CD14-positive monocyte (primary cell): Measurements from ENCODE around the gene VEPH1. TPM values are rescaled to one million over a fixed set of nuclear protein-coding genes. Genes with fewer than 3 reads are reported as not detected.

Experiments used
- DNase-seq, 3 donors: peaks; one replicate each; pipeline ENCODE4 v3.0.0-alpha.2; 2011 to 2022
- H2AFZ ChIP-seq: 2 replicates; pipeline ENCODE4 v1.6.0; 2012; ENCODE audit warnings: mild to moderate bottlenecking, low read depth, low read length, inconsistent platforms; ENCODE audit not compliant: insufficient read depth, poor library complexity, severe bottlenecking
- H3K27ac ChIP-seq, 2 donors: 1 replicate in 1 of 2; 2 replicates in 1 of 2; pipeline ENCODE4 v1.5.1; 2012 to 2013; ENCODE audit warnings: low read length in 2 of 2, control low read depth in 1 of 2, inconsistent platforms in 1 of 2, low read depth in 1 of 2, mild to moderate bottlenecking in 1 of 2
- H3K27me3 ChIP-seq, 2 donors: one replicate each; pipeline versions ENCODE4 v1.6.0 to v1.6.1; 2011 to 2013; ENCODE audit warnings: low read length in 2 of 2; ENCODE audit not compliant: control insufficient read depth in 2 of 2, insufficient read depth in 2 of 2
- H3K36me3 ChIP-seq, 2 donors: replicated peaks in 1 of 2; 1 replicate in 1 of 2; 2 replicates in 1 of 2; pipeline versions ENCODE4 v1.5.1 to v1.6.1; 2012 to 2013; ENCODE audit warnings: low read length in 2 of 2, control low read depth in 1 of 2, inconsistent platforms in 1 of 2, mild to moderate bottlenecking in 1 of 2; ENCODE audit not compliant: insufficient read depth in 2 of 2, control insufficient read depth in 1 of 2
- H3K4me1 ChIP-seq, 2 donors: 1 replicate in 1 of 2; 2 replicates in 1 of 2; pipeline versions ENCODE4 v1.5.1 to v1.6.1; 2012 to 2013; ENCODE audit warnings: low read length in 2 of 2, control low read depth in 1 of 2, inconsistent platforms in 1 of 2, mild to moderate bottlenecking in 1 of 2, moderate library complexity in 1 of 2; ENCODE audit not compliant: insufficient read depth in 2 of 2, control insufficient read depth in 1 of 2
- H3K4me2 ChIP-seq: replicated peaks from 2 replicates; pipeline ENCODE3; 2012; ENCODE audit warnings: low read length, moderate library complexity, mild to moderate bottlenecking; ENCODE audit not compliant: poor library complexity, severe bottlenecking; ENCODE audit errors: extremely low read depth
- H3K4me3 ChIP-seq, 3 experiments: fragments of 200-600 bp in 1 of 3; sonication (generic) in 1 of 3; replicated peaks in 1 of 3; 1 replicate in 2 of 3; 2 replicates in 1 of 3; pipeline ENCODE4 v1.5.1; 2011 to 2013; ENCODE audit warnings: low read length in 3 of 3, mild to moderate bottlenecking in 3 of 3, control low read depth in 2 of 3, low read depth in 2 of 3, inconsistent platforms in 1 of 3, moderate library complexity in 1 of 3
- H3K79me2 ChIP-seq: 2 replicates; pipeline ENCODE4 v1.6.0; 2012; ENCODE audit warnings: mild to moderate bottlenecking, control low read depth, inconsistent platforms, low read length, moderate library complexity; ENCODE audit not compliant: insufficient read depth
- H3K9ac ChIP-seq: 2 replicates; pipeline ENCODE4 v1.6.0; 2017; ENCODE audit warnings: low read length, mild to moderate bottlenecking; ENCODE audit not compliant: insufficient read depth, poor library complexity, severe bottlenecking
- H3K9me3 ChIP-seq, 2 donors: replicated peaks in 1 of 2; 1 replicate in 1 of 2; 2 replicates in 1 of 2; pipeline versions ENCODE4 v1.5.1 to v1.6.1; 2012 to 2013; ENCODE audit warnings: low read length in 2 of 2, control low read depth in 1 of 2; ENCODE audit not compliant: control insufficient read depth in 1 of 2, insufficient read depth in 1 of 2
- H4K20me1 ChIP-seq: 2 replicates; pipeline ENCODE4 v1.6.0; 2012; ENCODE audit warnings: mild to moderate bottlenecking, low read length, control low read depth, moderate library complexity; ENCODE audit not compliant: insufficient read depth
- H3K27ac Mint-ChIP-seq, 7 donors: one replicate each; pipeline ENCODE4 v1.8.0; 2020; ENCODE audit warnings: mild to moderate bottlenecking in 7 of 7, mixed read lengths in 7 of 7, moderate library complexity in 6 of 7, inconsistent platforms in 2 of 7
- H3K27me3 Mint-ChIP-seq, 3 donors: one replicate each; pipeline ENCODE4 v1.8.0; 2021 to 2022; ENCODE audit warnings: low read depth in 3 of 3, mild to moderate bottlenecking in 3 of 3, mixed read lengths in 3 of 3, moderate library complexity in 3 of 3, inconsistent platforms in 1 of 3
- H3K36me3 Mint-ChIP-seq, 2 donors: one replicate each; pipeline ENCODE4 v1.8.0; 2020; ENCODE audit warnings: mixed read lengths in 2 of 2, inconsistent platforms in 1 of 2, mild to moderate bottlenecking in 1 of 2
- H3K4me1 Mint-ChIP-seq: one replicate; pipeline ENCODE4 v1.8.0; 2020; ENCODE audit warnings: mild to moderate bottlenecking, mixed read lengths
- H3K4me3 Mint-ChIP-seq, 2 donors: one replicate each; pipeline ENCODE4 v1.8.0; 2020; ENCODE audit warnings: mild to moderate bottlenecking in 2 of 2, mixed read lengths in 2 of 2, moderate library complexity in 1 of 2
- H3K9me3 Mint-ChIP-seq, 7 donors: one replicate each; pipeline ENCODE4 v1.8.0; 2020 to 2022; ENCODE audit warnings: mixed read lengths in 7 of 7, mild to moderate bottlenecking in 6 of 7, moderate library complexity in 6 of 7, inconsistent platforms in 2 of 7
- CTCF ChIP-seq: fragments of 200-600 bp; IDR thresholded peaks from one replicate; pipeline ENCODE4 v1.8.0; 2022; ENCODE audit warnings: antibody characterized with exemption, mild to moderate bottlenecking
- WGBS: methylation state at CpG from one replicate; pipeline ENCODE4 v1.1.5; 2013; ENCODE audit warnings: missing lambda C conversion rate; ENCODE audit not compliant: insufficient coverage; 5-methylcytosine and 5-hydroxymethylcytosine counted together
- intact Hi-C, 2 donors: fragments of 100-400 bp; cut with micrococcal nuclease; formaldehyde crosslinking; loops; one replicate each; pipeline versions ENCODE4 v1.15.0 to v1.15.1; 2023
- polyA plus RNA-seq, 3 donors: library from polyadenylated mRNA; depleted of rRNA in 1 of 3; unstranded in 2 of 3; stranded (reverse) in 1 of 3; fragments of 300-500 nt in 2 of 3; fragments of >200 nt in 1 of 3; fragmentation: Illumina TruSeq in 2 of 3; gene quantifications; 1 replicate in 2 of 3; 2 replicates in 1 of 3; pipeline ENCODE4 v1.2.3, GENCODE V29; 2012 to 2021

The VEPH1 gene
- polyA plus RNA-seq, 3 donors = 0.44 TPM; not detected in 2

GRCh38 chr3:157393113-157393512 lies 110.1 kb downstream of the VEPH1 start:
- Histone ChIP-seq H3K4me3 (no peak overlapping the region), H3K79me2 (no peaks in the 10 kb centered on the region), H3K9ac (no peak overlapping the region), H4K20me1 (no peaks in the 10 kb centered on the region), H2AFZ (no peak overlapping the region), H3K4me1 (no peaks in the 10 kb centered on the region), H3K9me3 (peaks cover 0 to 7% of the 10 kb centered on the region in 2 donors), H3K27ac (no peak overlapping the region), H3K27me3 (no peaks in the 10 kb centered on the region), H3K36me3 (no peaks in the 10 kb centered on the region), H3K4me2 (no peak overlapping the region)
- Mint-ChIP-seq H3K4me1 (no peaks in the 10 kb centered on the region), H3K27ac (no peak overlapping the region), H3K36me3 (no peaks in the 10 kb centered on the region), H3K4me3 (no peak overlapping the region), H3K9me3 (peaks cover 2 to 10% (median 7%) of the 10 kb centered on the region in 7 donors), H3K27me3 (peaks cover 0 to 2% (median 0%) of the 10 kb centered on the region in 3 donors)
- intact Hi-C loops = no loop called here
- no peak for TF ChIP-seq CTCF
- DNase-seq = no peak

GRCh38 chr3:157392104-157392503 lies 111.1 kb downstream of the VEPH1 start:
- 100% methylated on average over 2 of the region's 4 CpGs for WGBS
- H3K36me3 Mint-ChIP-seq = no peaks in the 10 kb centered on the region

More at GRCh38 chr3:157392104-157392503, 111.1 kb downstream of the VEPH1 start:
- intact Hi-C loops = no loop called here
- Histone ChIP-seq H2AFZ (no peak overlapping the region), H3K79me2 (no peaks in the 10 kb centered on the region), H3K27me3 (no peaks in the 10 kb centered on the region), H3K9me3 (peaks cover 0 to 7% of the 10 kb centered on the region in 2 donors), H3K4me3 (no peak overlapping the region), H3K4me2 (no peak overlapping the region), H3K27ac (no peak overlapping the region), H3K9ac (no peak overlapping the region), H3K36me3 (no peaks in the 10 kb centered on the region), H4K20me1 (no peaks in the 10 kb centered on the region), H3K4me1 (no peaks in the 10 kb centered on the region)
- H3K4me3 Mint-ChIP-seq = no peak overlapping the region
- peaks cover 2 to 8% (median 6%) of the 10 kb centered on the region in 7 donors for H3K9me3 Mint-ChIP-seq
- H3K4me1 Mint-ChIP-seq = no peaks in the 10 kb centered on the region
- no peak for DNase-seq
- H3K27me3 Mint-ChIP-seq = peaks cover 0 to 2% (median 0%) of the 10 kb centered on the region in 3 donors
- no peak overlapping the region for H3K27ac Mint-ChIP-seq
- TF ChIP-seq CTCF = no peak
